HG02981 (cell line): ENCODE results near the gene APBA2.

Experiments used
- ATAC-seq: cut with Tn5 transposase; IDR thresholded peaks from one replicate; pipeline ENCODE4 v1.9.1; 2021; ENCODE audit warnings: mild to moderate bottlenecking, moderate library complexity; ENCODE audit not compliant: unreplicated experiment

The APBA2 gene

DNA sequence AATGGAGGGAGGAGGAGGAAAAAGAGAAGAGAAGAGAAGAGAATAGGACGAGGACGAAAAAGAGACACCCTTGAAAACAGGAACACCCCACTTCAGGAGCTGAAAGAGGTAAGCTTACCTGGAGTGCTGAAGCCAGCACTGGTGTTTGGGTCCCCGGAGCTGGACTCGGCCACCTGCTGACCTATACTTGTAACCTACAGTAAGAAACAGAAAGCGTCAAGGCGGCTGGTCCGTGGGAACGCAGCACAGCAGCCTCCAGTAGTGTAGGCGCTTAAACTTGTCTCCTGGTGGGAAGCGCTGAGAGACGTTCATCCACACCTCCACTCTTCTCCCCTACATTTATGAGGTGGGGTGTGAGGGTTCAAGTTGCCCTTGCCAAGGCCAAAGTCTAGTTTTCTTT is 242.9 kb downstream of the APBA2 start:
- no peak for ATAC-seq

DNA sequence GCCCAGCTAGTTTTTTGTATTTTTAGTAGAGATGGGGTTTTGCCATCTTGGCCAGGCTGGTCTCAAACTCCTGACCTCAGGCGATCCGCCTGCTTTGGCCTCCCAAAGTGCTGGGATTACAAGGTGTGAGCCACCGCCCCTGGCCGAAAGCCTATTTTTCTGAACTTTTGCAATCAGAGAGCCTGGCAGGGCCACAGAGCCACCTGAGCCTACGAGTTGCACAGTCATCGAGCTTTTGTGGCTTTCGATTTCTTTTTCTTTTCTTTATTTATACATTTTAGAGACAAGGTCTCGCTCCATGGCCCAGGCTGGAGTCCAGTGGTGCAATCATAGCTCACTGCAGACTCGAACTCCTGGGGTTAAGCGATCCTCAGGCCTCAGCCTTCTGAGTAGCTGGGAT is 243.4 kb downstream of the APBA2 start:
- no peak for ATAC-seq

DNA sequence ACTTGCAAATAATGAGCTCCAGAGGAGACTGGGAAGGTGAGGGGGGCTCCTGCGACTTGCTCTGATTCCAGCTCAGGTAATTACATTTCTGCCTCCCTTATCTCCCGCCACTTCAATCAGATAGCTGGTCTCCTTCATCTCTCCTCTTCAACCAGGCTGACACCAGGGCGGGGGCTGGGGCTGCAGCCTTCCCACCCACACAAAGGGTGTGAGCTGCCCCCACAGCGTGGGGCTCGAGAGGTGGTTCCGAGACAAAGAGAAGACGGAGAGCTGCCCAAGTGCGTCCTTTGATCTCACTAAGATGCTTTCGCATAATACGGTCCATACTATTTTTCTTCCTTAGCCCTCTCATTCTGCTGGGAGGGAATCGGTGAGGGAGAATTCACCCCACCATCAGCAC is 244.2 kb downstream of the APBA2 start:
- no peak for ATAC-seq

DNA sequence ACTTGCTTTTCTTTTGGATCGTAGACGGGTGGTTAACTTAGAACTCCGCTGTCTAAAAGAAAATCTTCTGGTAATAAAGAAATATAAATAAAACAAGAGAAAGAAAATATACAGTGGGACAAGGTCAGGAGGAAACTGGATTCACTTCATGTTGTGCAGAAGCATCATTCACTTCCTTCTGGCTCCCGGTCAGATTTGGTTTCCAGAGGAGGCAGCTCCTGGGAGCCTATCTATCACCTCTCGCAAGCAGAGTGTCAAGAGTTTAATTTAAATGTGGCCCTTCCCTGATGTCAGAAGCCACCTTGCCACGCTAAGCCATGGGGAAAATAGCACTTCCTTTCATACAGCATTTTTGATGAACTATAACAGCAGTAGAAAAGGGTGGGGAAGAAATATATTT is 244.7 kb downstream of the APBA2 start:
- ATAC-seq, result no peak

DNA sequence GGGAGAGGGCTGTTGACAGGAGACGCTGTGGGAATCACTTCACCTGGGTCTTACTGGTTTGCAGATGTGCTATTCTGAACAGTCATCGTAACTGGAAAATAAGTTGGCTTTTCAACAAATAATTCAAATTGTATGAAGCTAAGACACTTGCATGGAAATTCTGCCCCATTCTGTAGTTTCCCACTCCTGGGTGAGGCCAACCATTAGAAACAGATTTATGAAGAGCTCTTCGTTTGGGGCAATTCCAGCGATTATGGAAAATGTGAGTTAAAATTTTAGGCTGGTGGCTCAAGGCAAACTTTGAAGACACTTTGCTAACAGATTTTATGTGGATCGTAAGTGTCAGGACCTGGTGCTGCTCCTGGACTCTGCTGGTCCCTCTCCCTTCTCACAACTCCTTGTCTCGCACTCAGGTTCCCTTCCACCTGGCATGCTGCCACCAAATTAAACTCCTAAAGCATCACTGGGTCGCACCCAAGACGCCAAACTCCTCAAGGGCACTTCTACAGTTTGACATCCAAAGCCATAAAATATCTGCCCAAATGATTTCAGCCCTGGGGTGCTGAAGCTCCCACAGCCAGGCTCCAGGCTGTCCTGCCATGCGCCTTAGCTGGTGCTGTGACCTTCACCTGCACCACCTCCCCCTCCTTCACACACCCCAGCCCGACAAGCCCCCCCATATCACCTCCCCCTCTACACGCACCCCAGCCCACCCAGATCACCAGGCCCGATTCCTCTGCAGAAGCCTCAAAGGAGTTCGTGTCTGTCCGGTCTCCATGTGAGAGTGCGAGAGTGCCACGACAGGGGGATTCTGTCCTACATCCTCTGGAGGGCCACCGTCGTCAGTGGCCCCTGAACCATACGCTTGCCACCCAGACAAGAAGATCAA is 245.4 kb downstream of the APBA2 start:
- no peak for ATAC-seq

DNA sequence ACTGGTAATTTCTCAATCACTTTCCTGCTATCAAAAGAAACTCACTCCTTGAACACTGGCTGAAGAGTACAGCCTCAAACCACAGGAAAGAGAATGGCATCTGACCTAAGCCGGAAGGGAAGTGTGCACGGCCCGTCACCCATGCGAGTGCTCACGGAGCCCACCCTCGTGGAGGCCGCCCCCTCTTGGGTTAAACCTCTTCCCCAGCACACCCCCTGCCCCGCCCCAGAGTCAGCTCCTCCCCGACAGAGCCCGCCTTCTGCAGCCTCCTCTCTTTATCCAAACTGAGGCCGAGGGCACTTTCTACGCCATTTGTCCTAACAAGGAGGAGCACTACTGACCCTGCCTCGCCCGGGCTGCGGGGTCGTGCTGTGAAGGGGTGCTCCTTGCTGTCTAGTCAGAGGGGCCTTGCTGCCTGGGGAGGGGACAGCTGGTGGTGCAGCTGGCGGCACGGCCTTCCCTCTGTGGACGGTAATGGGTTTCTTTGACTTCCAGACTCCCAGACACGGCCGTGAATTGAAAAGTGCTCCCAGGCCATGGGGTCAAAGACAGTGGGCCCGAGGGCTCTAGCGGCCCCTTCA is 246.2 kb downstream of the APBA2 start:
- ATAC-seq, result no peak

DNA sequence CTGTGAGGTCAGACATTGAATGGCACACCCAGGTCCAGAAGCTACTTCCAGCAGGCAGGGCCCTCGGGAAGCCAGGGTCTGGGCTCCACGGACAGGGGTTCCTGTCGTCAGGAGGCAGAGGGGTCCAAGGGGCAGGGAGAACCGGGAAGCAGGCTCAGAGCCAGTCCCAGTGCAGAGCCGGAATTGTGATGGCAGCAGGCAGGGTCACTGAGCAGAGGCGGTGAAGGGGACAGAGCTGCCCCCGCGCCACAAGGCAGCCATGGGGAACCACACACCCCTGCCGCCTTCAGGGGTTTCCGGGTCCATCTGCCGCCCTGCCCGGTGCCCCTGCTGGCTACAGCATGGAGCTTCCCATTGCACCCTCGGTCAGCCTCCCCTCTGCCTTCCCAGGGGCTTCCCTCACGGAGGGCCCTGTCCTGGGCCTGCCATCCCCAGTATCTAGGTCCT is 247.0 kb downstream of the APBA2 start:
- ATAC-seq, result no peak

DNA sequence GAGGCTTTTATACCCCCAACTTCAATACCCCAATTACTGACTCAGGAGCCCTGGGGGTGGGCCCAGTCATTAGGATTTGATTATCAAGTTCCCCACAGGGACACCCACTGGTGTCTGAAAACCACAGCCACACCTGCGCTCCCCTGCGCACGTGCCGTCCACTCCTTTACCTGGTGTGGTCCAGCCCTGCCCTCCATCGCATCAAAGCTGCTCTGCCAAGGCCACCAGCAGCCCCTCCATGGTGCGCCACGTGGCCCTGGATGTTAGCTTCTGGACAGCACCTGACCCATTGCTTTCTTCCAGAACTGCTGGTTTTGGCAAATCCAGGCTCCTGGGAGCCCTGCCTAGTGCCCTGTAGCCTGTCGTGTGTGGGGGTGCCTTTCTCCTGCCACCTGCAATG is 247.5 kb downstream of the APBA2 start:
- ATAC-seq, result no peak

DNA sequence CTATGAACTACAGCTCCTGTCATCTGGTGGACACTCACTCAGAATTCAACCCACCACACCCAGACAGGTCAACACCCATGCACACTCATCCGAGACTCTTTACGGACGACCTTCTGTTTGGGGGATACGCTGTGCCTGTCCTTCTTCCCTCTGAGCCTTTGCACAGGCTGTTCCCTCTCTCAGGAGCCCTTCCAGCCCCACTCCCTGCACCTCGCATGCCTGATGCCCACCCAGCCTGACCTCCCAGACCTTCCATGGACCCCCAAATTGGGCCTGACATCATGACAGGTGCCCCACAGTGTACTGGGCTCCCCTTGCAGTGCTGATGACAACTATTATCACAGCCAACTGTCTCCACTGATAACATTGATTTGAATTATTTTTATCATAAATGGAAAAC is 248.0 kb downstream of the APBA2 start:
- ATAC-seq, result no peak

DNA sequence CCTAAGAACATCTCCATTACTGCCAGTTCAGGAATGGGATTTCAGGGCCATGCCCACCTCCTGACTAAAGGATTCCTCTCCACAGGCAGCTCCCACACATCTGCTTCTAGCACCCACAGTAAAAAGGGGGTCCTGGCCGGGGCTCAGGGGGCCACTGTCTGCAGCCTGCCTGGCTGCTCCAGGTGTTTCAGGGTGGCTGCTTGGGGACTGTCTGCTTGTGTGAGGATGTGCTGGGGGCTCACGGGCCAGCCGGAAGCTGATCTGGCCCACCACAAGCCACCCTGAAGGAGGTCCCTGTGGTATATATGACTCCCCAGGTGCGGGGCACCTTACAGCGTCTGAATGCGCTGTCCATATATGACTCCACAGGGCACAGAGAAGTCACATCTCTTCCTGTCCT is 248.5 kb downstream of the APBA2 start:
- ATAC-seq, result no peak

DNA sequence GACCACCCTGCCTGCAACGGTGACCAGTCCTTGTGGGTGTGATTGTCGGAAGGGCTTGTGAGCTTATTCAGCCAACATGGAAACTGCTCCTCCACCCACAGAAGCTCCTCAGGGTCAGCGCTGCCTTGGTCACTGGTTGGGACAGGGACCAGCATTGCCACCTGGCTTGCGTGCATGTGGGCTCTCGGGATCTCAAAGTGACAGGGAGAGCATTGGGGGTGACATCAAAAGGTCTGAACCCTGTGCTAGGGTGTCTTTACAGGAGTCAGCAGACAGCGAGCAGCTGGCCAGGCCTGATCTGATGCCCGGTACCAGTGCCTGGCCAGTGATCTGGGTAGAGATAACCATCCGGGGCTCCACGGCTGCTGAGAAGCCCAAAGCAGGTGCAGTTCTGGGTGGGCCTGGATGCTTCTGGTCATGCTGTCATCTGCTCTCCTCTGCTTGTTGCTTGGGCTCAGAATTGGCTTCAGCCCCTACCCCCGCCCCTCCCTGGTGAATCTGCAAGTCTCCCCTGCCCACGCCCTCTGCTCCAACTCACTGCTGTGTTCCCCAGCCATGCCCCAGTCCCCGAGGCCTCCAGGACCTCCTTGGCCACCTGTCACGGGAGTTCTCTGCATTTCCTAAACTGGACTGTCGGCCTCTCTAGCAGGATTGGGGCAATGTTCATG is 249.0 kb downstream of the APBA2 start:
- no peak for ATAC-seq

DNA sequence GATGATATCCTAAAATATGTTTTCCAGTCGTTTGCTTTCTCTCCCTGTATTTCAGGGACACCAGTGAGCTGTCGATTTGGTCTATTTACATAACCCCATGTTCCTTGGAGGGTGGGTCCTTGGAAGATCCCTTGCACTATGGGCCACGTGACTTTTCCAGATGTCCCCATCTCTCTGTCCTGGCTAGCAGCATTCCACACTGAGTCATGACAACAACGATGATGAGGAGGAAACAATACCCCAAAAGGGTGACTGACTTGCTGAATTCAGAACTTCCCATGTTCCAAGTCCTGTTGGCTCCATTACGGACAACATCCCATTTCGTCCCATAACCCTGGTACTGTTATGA is 249.5 kb downstream of the APBA2 start:
- ATAC-seq, result no peak

DNA sequence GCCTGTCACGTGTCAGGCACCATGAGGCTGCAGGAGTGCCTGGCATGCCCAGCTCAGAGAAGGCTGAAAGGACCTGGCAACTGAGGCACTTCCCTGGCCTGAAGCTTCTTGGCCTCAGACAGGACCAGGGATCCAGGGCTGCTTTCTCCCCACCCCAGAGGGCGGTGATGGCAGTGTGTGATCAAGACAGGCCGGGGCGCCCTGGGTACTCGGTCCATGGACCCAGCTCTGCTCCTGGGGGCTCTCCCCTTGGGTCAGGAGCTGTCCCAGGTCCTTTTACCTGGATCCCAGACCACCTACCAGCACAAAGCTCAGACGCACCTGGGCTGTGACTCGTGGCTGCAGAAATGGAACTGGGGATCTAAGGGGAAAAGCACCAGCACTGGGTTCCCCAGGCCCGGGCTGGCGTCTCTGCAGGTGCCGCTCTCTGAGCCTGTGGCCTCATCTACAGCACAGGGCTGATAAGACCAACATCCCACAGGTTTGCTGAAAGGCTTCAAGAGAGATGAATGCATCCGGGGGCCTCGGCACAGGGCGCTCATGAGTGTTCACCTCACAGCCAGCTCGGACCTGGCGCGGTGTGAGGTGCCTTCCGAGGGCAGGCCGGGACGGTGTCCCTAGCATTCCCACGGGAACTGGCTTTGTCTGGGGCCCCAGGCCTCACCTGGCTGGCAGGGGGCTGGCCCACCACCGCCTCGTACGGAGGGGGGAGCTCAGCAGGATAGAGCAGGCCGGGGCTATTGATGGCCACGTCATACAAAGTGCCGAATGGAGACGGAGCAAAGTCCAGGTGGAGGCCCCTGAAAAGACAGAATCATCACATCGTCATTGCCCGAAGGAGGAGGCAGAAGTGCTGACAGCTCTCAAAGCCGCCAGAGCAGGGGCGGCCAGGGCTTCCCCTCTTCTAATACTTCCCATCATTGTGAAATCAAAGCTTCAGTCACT is 250.2 kb downstream of the APBA2 start:
- no peak for ATAC-seq

DNA sequence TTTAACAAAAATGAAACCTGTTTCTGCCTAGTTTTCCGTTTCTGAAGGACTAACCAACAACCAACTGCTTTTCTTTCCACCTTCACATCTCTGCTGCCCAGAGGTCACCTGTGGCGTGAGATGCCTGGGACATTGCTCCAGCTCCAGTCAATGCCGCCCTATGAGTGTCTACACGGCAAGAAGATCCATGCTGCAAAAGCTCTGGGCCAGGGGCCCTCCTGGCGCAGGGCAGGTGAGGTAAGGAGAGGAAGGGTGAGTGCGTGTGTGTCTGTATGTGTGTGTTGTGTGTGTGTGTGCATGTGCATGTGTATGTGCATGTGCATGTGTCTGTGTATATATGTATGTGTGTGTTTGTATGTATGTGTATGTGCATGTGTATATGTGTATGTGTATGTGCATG is 252.5 kb downstream of the APBA2 start:
- ATAC-seq, result no peak

DNA sequence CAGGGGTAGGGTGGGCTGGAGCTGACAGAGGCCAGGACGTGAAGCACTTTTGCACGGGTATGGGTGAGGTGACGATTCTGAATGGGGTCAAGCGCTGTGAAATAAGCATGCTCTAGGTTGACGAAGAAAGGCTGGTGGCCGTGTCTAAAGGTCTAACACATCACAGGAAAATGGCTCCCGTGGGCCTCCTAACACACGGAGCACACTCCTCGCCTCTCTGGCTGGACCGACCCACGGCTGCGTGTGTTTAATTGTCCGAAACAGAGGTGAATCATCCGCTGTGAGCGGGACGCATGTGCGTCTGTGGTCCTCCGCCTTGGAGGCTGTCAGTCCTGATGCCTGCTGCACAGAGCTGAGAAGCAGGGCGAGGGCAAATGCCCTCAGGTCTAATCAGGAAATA is 253.3 kb downstream of the APBA2 start:
- no peak for ATAC-seq

DNA sequence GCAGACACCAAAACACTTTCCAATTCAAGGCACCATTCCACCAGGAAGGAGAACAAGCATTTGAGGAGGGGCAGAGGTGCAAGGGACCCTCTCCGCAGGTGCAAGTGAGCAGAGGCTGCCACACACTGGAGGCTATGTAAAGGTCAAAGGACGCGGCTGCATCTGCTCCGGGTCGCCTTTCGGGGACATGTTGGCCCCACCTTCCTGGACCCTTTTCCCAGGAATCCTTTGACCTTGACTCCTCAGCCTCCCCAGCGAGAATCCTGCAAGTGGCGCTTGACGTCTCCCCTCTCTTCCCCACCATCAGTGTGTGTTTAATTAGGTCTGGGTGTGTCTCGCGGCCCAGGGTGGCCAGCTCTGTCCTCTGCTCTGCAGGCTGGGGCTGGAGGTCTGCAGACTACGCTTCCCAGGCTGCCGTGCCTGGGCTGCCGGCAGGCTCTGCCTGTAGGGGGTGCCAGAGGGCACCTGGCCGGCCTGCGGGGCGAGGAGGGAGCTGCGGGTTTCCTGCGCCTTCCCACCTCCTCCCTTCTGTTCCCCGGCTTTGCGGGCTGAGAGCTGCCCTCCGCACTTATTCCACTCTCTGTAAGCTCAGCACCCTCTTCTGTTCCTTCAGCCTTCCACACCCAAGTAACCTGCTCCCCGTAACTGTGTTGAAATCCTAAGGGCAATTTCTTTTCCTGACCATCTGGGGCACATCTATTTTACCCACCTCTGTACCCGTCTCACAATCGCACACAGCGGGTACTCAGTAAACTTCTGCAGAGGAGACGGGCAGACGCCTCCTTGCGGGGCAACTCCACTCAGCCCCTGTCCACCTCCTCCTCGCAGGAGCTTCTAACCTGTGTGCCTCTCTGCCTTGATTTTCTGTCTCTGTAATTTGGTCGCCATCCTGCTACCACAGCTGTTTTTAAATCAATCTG is 254.0 kb downstream of the APBA2 start:
- no peak for ATAC-seq

DNA sequence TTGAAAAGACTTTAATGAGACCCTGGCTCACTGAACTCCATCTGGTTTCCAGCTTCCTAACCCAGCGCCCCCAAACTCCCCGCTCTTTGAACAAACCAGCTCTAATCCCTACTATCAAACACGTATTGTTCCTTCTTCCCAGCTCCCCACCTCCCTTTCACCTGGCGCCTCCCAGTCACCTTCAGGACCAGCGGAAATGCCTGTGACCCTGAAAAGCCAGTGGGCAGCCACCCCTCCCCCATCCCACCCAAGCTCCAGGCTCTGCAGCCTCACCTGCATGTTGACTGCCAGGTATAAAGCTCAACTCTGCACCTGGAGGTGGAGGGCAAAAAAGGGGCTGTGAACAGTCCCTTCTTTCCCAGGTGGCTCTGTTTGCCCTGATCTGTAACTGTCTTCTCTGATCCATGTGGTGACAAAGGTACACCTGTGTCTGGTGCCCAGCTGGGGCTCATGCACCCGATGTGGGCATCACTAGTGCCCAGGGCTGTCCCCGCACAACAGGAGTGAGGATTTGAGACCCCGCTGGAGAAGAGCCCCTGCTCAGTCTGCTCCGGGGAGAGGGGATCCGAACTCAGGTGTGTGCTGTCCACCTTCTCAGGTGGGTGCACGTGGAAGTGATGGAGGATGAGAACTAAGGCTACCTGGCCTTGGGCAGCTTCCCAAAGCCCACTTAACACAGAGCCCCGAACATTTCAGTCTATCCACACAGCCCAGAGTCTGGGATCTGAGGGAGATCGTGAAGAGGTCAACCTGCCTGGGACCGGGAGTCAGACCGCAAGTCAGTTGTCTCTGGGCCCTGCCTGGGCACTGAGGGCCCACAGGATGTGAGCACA is 254.9 kb downstream of the APBA2 start:
- no peak for ATAC-seq

DNA sequence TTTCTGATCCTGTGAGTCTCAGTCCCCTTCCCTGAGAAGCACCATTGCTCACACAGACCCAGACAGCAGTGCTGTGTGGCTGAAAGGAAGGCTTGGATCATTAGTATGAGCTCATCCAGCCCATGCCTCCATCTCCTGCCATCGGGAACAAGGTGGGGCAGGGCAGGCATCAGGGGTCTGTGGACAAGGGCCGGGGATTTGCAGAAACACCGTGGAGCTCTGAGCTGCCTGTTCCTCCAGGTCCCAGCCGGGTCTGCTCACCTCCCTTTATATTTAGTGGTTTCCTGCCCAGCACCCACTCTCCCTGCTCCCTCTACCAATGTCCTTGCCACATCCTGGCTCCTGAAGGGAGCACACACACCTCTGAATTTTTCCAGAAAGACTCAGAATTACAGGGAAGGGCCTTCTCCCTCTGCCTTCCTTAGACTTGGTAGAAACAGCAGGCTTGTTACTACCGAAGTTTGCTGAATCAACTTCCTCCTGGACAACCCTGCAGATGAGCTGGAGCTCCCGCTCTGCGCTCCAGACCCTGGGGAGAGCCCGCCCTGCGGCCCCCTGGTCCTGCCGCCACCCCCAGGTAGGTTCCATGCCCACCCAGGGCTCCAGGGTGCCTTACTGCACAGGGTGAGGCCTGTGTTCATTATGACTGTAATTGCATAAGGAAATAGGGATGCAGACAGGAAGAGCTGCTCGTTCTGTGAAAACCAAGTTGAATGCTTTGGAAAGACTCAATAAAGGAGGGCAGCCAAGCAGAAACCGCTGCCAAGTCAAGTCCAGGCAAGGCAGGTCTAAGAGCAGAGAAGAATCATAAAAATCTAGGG is 255.7 kb downstream of the APBA2 start:
- ATAC-seq, result no peak
